Measurements from ENCODE around the gene ERCC5.

Gene ERCC5

DNA sequence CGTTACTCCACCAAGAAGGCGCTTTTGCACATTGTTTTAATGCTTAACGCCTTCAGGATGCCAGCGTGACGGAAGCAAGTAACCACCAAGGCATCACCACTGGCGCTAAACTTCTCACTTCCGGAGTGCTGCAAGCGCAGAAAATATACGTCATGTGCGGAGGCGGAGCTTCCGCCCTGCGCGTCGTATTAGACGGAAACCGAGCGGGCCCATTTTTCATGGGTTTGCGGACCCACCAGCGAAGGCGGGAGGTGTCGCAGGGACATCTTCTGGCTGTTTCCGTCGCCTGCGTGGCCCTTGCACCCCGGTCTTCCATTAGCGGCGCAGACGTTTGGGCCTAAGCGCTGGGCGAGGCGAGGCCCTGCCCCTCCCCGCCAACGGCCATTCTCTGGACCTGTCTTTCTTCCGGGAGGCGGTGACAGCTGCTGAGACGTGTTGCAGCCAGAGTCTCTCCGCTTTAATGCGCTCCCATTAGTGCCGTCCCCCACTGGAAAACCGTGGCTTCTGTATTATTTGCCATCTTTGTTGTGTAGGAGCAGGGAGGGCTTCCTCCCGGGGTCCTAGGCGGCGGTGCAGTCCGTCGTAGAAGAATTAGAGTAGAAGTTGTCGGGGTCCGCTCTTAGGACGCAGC, at the start of gene ERCC5:
Gene ERCC5 (plus strand): TSS at position 403 of the 631 bp plus-strand sequence. CDS start 235 bp downstream, outside the sequence.
- DNase-seq = peak; percentile 98

DNA sequence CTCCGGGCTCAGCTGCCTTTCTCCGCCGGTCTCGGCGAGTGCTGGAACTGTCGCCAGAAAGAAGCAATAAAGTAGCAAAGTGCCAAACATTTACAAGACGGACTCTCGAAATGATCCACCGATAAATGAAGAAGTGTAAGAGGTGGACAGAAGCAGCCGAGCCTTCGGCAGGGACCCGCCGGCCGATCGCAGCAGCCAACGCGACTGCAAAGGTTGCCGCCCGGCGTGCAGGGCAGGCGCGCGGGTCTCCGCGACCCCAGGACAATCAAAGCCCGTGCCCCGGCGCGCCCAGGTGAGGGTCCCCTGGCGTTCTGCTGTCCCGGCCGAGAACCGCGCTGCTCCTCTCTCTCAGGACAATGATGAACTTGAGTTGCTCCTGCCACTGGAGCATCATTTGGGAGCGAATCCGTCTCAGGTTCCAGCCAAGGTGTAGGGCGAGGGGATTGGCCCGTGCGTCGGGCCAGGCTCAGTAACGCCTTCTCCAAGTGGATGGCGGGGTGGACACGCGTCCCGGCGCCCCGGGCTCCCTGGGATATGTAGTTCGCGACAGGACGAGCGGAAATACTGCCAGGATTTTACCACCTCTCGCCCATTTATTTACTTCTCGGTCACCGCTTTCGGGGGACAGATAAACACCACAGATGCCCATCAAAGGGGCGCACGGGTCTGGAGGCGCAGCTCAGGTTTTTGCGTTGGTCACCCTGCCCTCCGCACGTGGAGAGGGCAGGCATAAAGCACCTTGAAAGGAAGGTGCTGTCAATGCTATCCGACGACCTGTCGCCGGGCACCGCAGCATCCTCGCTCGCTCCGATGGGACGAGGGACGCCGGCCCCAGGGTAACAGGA, 47.0 kb upstream of the ERCC5 start, which contains the start of the genes BIVM and POGLUT2:
Gene BIVM (plus strand): TSS at position 539 of the 845 bp plus-strand sequence. CDS start 8,149 bp downstream, outside the sequence.
Gene POGLUT2 (minus strand): TSS at position 396 of the 845 bp plus-strand sequence. CDS start 306 bp downstream, at position 90.
- peak; percentile 82 for DNase-seq

DNA sequence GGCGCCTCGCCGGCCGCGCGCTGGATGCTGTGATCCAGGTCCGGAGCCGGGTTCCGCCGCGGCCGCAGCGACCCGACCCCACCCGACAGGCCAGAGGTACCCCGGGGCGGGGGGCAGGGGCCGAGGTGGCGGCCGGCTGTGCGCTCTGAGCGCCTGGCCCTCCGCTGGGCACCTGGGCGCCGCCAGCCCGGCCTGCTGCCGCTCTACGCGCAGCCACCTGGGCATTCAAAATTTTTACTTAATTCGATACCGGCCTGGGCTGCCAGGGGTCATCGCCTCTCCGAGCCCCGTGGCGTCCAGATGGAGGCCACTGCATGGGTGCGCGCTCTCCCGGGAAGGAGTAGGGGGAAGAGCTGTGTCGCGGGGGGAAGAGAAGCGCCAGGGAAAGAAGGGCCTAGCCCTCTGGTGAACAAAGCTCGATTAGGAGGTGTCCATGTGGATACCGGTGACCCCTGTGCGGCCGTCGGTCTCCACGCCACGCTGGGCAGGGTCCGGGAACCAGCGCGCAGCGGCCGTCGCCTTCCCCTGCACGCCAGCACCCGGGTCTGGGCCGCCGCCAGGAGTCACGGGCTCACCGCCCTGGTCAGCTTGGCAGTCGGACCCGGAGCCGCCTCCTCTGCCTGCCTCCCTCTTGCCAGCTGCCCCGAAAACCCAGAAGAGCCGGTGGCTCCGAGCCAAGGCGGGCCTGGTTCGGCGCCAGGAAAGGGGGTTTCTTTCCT, 46.2 kb upstream of the ERCC5 start:
- DNase-seq = no peak

DNA sequence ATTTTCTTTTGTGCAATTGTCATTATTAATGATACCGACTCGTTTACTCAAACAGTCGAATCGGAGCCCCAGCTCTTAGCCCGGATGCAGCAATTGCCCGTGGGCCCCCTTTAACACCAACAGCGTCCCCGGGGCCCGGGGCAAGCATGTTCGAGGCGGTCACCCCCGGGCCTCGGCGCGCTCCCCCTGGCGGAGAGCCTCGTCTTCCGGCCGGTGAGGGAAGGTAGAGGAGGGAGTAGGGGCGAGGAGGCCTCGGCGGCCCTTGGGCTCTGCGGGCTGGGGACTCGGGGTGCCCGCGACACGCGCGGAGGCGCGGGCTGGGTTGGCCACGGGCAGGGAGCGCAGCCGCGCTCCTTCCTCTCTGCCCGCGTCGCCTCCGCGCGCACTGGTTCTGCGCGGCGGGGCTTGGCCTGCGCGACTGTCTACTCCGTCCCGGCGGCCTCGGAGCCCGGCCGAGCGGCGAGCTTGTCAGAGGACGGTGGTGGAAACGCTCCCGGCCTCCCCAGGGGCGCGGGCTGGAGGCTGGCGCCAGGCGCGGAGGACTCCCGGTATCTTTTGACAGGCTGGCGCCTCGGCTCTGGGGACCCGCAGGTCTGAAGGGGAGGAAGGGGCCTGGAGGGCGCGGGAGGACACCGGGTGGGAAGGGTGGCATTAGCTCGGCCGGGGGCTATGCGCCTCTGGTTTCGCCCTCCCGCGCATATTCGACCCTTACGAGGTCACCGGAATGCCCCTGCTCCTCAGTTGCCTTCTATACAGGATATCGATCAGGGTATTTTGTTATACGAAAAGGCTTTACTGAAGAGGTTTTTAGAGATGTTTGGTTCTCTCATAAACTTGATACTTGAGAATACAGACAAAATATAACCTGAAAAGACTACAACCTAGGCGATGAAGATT, 45.4 kb upstream of the ERCC5 start:
- peak; percentile 69 for DNase-seq

DNA sequence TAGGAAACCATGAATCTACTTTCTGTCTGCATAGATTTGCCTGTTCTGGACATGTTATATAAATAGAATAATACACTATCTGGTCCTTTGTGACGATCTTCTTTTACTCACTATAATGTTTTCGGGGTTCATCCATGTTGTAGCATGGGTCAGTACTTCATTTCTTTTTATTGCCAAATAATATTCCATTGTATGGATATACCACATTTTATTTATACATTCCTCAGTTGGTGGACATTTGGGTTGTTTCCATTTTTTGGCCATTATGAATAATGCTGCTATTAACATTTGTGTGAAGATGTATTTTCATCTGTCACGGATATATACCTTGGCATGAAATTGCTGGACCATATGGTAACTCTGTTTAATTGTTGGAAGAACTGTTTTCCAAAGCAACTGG, 40.2 kb upstream of the ERCC5 start:
- DNase-seq = no peak

DNA sequence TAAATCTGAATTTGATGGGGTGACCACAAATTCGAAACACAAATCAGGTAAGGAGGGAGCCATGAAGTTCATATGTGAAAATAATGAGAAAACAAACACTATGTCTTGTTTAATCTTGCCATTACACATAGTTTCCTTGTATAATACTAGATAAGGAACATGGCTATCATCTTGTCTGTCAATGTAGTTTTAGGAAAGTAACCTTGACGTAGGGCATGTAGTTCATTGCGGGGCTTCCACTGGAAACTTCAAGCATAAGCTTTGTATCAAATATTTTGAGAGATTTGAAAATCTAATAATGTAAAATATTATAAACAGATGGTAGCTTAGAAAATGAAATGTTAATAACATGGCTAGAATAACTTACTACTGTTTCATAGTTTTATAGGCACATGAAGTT, 38.1 kb upstream of the ERCC5 start:
- no peak for DNase-seq

DNA sequence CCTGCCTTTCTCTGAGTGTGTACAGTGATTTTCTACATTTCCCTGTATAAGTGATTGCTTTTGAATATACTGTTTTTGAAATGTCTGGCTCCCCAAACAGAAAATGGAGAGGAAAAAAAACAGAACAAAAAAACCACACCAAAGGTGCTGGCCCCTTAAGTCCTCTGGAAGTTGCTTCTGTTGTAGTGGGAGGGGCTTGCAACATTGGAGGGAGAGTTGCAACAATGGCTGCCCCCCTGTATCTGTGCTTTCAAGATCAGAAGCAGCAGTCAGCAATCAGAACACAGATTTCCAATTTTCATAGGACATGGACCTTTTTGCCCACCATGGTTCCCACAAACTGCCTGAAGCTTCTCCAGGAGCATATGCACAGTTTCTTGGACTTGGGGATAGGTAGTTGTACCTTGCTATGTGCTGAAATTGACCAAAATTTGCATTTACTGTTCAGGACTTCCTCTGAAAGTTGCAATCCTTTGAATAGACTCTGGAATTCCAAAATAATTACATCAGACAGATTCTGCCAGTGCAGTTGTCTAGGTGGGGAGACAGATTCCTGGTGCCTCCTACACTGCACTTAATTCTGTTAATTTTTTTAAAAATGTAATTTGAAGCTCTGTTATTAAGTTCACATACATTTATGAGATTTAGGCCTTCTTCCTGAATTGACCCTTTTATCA, 33.1 kb upstream of the ERCC5 start:
- no peak for DNase-seq

DNA sequence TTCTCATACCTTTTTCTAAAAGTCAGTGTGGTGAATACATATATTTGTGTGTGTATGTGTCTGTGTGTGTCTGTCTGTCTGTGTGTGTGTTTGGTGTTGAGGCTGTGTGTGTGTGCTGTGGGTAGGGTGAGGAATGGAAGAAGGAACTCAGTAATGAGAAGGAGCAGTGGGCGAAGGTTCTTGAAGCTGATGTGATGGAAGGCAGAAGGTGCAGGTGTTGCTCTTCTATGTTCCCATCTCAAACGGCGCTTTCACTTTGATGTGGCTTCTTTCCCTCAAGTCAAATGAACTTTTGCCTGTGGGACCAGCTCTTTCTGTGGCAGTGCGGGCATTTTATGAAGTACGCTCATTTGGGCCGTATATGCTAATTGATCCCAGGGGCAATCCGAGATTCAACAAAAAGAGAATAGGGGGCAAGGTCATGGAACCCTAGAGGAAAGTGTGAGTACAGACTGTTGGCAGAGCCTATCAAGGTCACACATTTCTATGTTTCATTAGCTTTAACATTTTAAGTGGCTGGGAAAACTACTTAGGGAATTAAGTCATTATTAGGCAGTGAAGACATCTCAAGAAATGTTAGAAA, 31.7 kb upstream of the ERCC5 start:
- no peak for DNase-seq

DNA sequence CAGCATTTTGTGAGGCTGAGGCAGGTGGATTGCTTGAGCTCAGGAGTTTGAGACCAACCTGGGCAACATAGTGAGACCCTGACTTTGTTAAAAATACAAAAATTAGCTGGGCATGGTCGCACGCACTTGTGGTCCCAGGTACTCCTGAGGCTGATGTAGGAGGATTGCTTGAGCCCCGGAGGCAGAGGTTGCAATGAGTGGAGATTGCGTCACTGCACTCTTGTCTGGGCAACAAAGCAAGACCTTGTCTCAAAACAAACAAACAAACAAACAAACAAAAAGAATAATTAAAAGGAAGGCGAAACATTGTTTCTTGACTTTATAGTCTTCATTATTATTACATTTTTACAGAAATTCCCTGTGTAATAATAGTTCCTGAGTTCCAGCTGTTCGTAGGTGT, 31.0 kb upstream of the ERCC5 start:
- DNase-seq = no peak

DNA sequence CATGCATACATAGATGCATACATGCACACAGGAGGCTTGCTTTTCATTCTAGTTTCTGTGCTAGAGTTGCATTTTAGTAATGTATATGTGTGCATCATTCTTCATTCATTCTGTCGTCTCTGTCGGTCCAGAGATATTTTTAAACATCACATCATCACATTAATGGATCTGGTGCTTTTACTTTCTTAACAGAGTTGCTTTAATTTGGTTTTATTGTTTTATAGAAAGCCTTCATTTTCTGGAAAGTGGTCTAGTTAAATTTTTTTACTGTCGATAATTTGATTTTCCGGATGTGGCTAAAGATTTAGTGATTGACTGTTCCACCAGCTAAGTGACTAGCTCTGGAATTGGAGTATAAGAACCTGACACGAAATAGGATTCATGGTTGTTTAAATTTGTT, 30.0 kb upstream of the ERCC5 start:
- DNase-seq = no peak

DNA sequence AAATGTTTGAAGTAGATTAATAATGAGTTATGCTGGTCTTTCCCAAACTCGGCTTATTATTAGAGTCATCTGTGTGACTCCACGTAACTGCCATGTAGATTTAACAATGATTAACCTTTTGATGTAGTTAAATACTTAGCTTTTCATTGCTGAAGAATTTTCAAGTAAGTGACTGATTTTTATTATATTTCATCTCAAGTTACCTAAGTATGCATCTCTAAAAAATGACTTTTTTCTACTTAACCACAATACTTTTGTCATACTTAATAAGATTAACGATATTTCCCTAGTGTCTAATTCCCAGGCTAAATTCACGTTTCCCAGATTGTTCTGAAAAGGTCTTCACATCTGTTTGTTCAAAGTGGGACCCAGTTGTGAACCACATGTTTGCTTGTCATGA, 29.1 kb upstream of the ERCC5 start:
- DNase-seq = no peak

DNA sequence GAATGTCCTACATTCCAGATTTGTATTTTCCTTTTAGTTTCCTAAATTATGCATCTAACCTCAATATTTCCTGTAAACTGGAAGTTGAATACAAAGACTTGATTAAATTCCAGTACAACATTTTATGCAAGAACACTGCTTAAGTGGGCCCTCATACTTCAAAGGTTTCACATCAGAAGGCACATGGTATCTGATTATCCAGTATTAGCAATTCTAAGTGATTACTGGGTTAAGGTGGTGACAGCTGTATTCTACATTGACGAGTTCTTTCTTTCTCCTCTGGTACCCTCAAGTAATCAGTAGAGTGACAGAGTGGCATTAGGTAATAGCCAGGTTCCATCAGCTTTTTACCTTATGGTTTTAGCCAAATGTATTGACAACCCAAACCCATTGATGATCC, 28.6 kb upstream of the ERCC5 start:
- DNase-seq = no peak

DNA sequence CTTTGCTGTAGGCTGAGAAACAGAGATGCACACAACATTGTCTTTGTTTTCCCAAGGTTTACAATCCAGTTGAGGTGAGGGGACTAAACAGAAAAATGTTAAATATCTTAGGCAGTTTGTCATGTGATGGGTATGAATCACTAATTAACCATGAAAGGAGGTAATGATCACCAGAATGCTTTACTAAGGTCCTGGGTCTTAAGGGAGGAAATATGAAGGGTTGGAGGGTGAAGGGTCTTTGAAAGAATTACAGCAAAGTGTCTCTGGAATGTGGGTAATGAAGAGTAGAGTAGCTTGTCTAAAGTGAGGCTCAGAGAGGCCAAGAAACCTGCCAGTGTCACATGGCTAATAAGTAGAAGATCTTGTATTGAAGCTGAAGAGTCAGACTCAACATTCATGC, 27.9 kb upstream of the ERCC5 start:
- no peak for DNase-seq

DNA sequence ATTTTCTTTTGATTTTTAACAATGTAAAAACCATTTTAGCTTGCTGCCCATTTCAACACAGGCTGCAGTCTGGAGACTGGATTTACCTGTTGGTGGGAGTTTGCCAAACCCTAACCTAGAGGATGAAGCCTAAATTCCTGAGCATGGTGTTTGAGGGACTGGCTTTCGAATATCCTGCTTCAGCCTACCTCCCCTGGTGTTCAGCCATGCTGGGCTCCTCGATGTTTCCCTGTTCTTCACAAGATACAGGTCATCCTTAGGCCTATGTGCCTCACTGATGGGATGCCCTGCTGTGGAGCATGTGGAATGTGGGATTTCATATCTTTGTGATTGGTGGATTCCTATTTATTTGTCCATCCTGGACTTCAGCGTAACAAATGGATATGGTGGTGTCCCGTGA, 20.4 kb upstream of the ERCC5 start:
- DNase-seq = no peak

DNA sequence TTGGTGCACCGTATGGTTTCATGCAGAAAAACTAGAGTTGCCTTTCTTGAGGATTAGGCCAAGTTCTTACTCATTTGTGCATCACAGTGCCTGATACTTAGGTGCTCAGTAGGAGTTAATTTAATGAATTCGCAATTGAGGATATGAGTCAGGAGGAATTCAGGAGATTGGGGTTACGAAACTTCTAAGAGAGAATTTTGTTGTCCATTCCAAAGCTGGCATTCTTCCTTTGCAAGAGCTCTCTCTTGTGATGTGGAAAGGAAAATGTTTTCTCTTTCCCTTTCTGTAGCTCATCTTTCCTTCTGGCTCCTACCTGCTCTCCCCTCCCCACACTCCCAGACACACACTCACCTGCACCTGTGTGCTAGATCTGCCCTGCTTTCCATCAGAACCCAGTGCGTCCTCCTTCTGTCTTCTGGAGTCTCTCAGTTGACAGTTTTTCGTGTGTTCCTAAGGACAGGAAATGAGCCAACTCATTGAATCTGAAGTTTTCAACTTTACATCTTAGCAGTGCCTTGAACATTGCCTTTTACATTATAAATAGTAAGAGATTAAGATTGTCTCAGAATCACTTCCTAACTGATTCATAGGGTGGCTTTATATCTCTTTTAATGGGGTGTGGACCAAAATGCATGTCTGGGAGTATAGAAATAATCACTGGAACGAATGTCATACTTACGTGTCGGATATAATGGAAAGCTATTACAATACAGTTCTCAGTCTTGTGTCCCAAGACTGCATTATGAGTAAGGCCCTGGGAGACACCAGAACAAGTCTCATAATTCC, 19.7 kb upstream of the ERCC5 start:
- DNase-seq = no peak

DNA sequence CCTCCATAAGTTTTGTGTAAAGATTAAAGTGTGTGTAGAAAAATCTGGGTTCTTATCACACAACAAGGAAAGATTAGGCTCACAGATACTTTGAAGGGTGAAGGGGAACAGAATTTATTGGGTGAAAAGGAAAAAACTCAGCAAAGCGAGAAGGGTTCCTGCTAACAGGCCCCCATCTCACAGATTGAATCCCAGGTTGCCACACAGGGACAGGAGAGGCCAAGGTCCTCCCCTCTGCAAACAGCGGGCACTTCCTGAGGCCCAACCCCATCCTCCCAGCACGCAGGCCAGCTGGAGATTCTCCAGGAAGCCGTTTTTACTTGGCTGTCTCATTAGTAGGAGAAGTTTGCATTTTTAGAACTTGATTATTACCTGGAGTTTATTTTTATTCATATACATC, 15.2 kb upstream of the ERCC5 start:
- no peak for DNase-seq

DNA sequence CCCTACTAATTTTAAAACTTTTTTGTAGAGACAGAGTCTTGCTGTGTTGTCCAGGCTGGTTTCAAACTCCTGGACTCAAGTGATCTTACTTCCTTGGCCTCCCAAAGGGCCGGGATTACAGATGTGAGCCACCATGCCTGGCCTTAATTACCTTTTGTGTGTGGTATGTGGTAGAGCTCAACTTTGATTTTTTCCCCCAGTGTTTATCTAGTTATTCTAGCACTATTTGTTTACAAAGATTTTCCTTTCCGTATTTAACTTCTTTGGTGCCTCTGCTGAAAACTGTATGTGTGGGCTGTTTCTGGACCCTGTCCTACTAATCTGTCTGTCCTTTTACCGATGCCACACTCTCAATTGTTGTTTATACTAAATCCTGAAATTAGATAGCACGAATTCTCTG, 9.4 kb upstream of the ERCC5 start:
- DNase-seq = no peak

DNA sequence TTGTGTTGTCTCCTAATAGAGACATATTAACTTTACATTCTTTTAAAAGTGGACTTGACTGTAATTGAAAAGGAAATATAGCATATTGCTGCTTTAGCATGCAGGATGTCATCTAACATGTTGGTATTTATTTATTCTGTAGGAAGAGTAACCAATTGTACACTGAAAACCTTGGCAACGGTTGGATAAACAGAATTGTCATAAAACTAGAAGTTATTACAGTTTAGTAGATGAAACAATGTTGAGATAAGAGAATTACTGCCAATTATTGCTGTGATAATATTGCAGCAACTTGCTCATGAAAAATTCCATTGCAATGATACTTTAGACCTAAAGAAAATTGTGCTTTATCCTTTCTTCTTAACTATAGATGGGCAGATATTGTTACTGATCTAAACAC, 7.6 kb upstream of the ERCC5 start:
- no peak for DNase-seq

DNA sequence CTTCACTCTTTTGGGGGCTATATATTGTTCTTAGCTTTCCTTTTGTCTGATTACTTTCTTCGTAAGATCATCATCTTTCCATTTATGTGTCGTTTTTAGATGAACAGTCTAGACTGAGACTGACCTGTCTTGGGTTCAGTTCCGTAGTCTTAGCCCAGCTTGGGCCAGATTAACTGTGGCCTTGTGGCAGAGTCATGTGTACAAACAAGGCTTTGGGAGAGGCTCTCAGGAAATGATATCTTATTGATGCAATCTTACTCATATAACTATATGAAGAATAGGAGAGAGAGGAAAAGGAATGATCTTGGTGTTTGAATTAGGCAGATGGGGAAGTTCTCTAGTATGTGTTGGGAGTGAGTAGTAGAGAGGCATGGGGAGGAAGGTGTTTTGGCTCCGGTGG, 6.8 kb upstream of the ERCC5 start:
- no peak for DNase-seq

DNA sequence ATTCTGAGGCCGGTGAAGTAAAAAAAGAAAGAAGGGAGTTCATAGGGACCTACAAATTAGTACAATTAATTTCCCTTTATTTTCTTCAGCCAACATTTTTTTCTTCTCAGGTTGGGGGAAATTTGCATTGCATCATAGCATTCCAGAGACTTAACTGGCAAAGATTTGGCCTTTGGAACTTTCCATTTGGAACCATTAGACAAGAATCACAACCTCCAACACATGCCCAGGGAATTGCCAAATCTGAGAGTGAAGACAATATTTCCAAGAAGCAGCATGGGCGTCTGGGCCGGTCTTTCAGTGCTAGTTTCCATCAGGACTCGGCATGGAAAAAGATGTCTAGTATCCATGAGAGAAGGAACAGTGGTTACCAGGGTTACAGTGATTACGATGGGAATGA, 6.4 kb upstream of the ERCC5 start:
- DNase-seq = no peak

DNA sequence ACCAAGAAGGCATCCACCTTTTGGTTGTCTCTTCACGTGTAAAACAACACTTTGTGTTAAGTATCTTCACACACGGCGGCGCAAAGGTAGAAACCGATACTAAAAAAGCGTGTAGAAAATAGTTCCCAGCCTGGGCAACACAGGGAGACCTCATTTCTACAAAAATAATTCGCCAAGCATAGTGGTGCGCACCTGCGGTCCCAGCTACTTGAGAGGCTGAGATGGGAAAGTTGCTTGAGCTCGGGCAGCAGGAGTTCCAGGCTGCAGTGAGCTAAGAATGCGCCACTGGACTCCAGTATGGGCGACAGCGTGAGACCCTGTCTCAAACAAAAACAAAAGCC, 573 bp upstream of the ERCC5 start:
- no peak for DNase-seq

All from GF-D8 (cell line).